Keratinocyte (primary cell): ENCODE measurements around the gene TOM1L1.

Experiments
- CTCF ChIP-seq, 3 experiments: IDR thresholded peaks in 1 of 3; conservative IDR thresholded peaks in 1 of 3; optimal IDR thresholded peaks in 1 of 3; 2 replicates in 2 of 3; 3 replicates in 1 of 3; pipeline versions ENCODE3 to v1.5.1; 2011; ENCODE audit warnings: low read length in 3 of 3, mild to moderate bottlenecking in 3 of 3, moderate library complexity in 2 of 3, control low read depth in 1 of 3, inconsistent platforms in 1 of 3; ENCODE audit not compliant: insufficient read depth in 2 of 3; ENCODE audit errors: extremely low read depth in 1 of 3
- EZH2 ChIP-seq: IDR thresholded peaks from one replicate; pipeline ENCODE4 v1.6.1; 2012; ENCODE audit warnings: inconsistent platforms, mild to moderate bottlenecking, low read length, moderate library complexity

GRCh38 chr17:55005520-55005919 lies 104.9 kb downstream of the TOM1L1 start:
- TF ChIP-seq CTCF (optimal IDR thresholded peaks at IDR 0.05 in 1 of 3, IDR thresholded peaks at IDR 0.05 in 1 of 3, conservative IDR thresholded peaks at IDR 0.05 in 1 of 3; ENCODE audit: extremely low read depth in 1 of 3, insufficient read depth in 2 of 3, low read length in 3 of 3) (peak; percentile 39 to 54 (median 46)), EZH2 (no peak)
